ENCODE results near the gene MND1. TPM values are rescaled to one million over a fixed set of nuclear protein-coding genes. Genes with fewer than 3 reads are reported as not detected.

MND1 gene
- total and polyA plus RNA-seq, 2 of the 8 experiments (the other 6 are each of a cell fraction or from before 2014, with no cell fraction given): 4.4 to 26.2 TPM

GRCh38 chr4:153365003-153365402 is 20.5 kb downstream of the MND1 start:
- no peak overlapping the region for H3K14ac ChIP-seq (ENCODE audit: insufficient read length)
- no peak overlapping the region for H2BK5ac ChIP-seq (ENCODE audit: low read depth, low read length)
- no peak overlapping the region for H2BK12ac ChIP-seq (ENCODE audit: low read depth, low read length)
- FAIRE-seq (no peak), DNase-seq (ENCODE audit: low read depth in 1 of 2, low spot score in 2 of 2) (no peak)
- no peaks in the 10 kb centered on the region for H3K79me1 ChIP-seq (ENCODE audit: low read depth, low read length)
- H3K18ac ChIP-seq (ENCODE audit: extremely low read depth, low read length): no peak overlapping the region
- H3K27ac ChIP-seq (ENCODE audit: low read depth, low read length): no peak overlapping the region
- H4K91ac ChIP-seq (replicated peaks; ENCODE audit: insufficient read length, low read length): no peak overlapping the region
- no peak overlapping the region for H4K5ac ChIP-seq (ENCODE audit: insufficient read length, low read depth, low read length)
- no peak overlapping the region for H3K4me3 ChIP-seq (ENCODE audit: extremely low read depth in 1 of 4, insufficient read depth in 2 of 4, low read depth in 3 of 4, low read length in 4 of 4)
- H2BK120ac ChIP-seq (replicated peaks; ENCODE audit: low read depth, low read length): no peak overlapping the region
- ChIA-PET POLR2A (ENCODE audit: partially characterized antibody) (interaction anchor here (0.6 kb wide), 1 partner anchor 177 kb away, joined by 3 read pairs; no protein-coding TSS in a partner anchor), CTCF (ENCODE audit: partially characterized antibody) (interaction anchor here (0.6 to 2.8 kb wide), 10 partner anchors 10 to 1208 kb away, joined by 3 to 10 read pairs (median 4); no protein-coding TSS in a partner anchor)
- H2AK5ac ChIP-seq (ENCODE audit: low read depth, low read length): no peak overlapping the region
- H3K9ac ChIP-seq (replicated peaks in 1 of 4; ENCODE audit: extremely low read depth in 1 of 4, low read depth in 3 of 4, low read length in 3 of 4): no peak overlapping the region
- H3K4me1 ChIP-seq (replicated peaks in 1 of 4; ENCODE audit: control insufficient read depth in 3 of 4, insufficient read depth in 4 of 4, low read length in 3 of 4): no peaks in the 10 kb centered on the region
- H2BK20ac ChIP-seq (ENCODE audit: low read length): no peak overlapping the region
- H2AFZ ChIP-seq (ENCODE audit: low read length): no peak overlapping the region
- no peak overlapping the region for H2BK15ac ChIP-seq (ENCODE audit: low read length)
- H3K36me3 ChIP-seq (ENCODE audit: control insufficient read depth in 2 of 4, insufficient read depth in 4 of 4, low read length in 3 of 4): peaks cover 0 to 16% (median 7%) of the 10 kb centered on the region in 4 experiments; a peak in 5 of 8 replicates
- H3K4me2 ChIP-seq (ENCODE audit: insufficient read depth in 1 of 2, low read depth in 2 of 2, low read length in 2 of 2): no peak overlapping the region
- no peaks in the 10 kb centered on the region for H3K9me3 ChIP-seq (ENCODE audit: insufficient read depth in 2 of 2, low read depth in 1 of 2, low read length in 1 of 2)
- no peak overlapping the region for H3K23ac ChIP-seq (ENCODE audit: insufficient read length)
- 96% methylated on average over 2 of the region's 2 CpGs; no CpG with 5 or more reads in 1 of the 2 experiments for WGBS, 2 experiments (ENCODE audit: extremely low coverage in 1 of 2, insufficient coverage in 1 of 2, insufficient read length in 1 of 2, insufficient replicate concordance in 2 of 2, low coverage in 1 of 2, low lambda C conversion rate in 2 of 2, missing lambda C conversion rate in 1 of 2)
- no peaks in the 10 kb centered on the region for H3K79me2 ChIP-seq (ENCODE audit: control insufficient read depth in 1 of 2, insufficient read depth in 2 of 2, low read length in 2 of 2)
- no peak overlapping the region for H3K4ac ChIP-seq (replicated peaks; ENCODE audit: insufficient read length, low read depth, low read length)
- peaks cover 0 to 2% of the 10 kb centered on the region in 2 experiments for H4K20me1 ChIP-seq (replicated peaks in 1 of 2; ENCODE audit: control insufficient read depth in 1 of 2, insufficient read depth in 2 of 2, low read length in 2 of 2)
- H4K8ac ChIP-seq (ENCODE audit: extremely low read depth, insufficient read depth, low read length): no peak overlapping the region
- H3K56ac ChIP-seq (replicated peaks; ENCODE audit: insufficient read length, low read depth, low read length): no peak overlapping the region
- no peaks in the 10 kb centered on the region for H3K27me3 ChIP-seq (replicated peaks in 1 of 4; ENCODE audit: control insufficient read depth in 3 of 4, extremely low read depth in 1 of 4, insufficient read depth in 3 of 4, low read length in 3 of 4)
- H3K23me2 ChIP-seq (ENCODE audit: low read depth, low read length): no peaks in the 10 kb centered on the region; the same call in 1 of the 2 replicates
- TF ChIP-seq RNF2 (IDR thresholded peaks at IDR 0.05; ENCODE audit: borderline replicate concordance, low read depth, low read length, missing control alignments, poor library complexity, severe bottlenecking): no peak
- no peak for TF ChIP-seq SP4 (IDR thresholded peaks at IDR 0.05; ENCODE audit: low read length)
- no peak for TF ChIP-seq NANOG (IDR thresholded peaks at IDR 0.05; ENCODE audit: insufficient read depth, low read depth, low read length, poor library complexity, severe bottlenecking)
- TF ChIP-seq JUND (IDR thresholded peaks at IDR 0.05; ENCODE audit: low read length): no peak

All from H1 (cell line).